MCF 10A (cell line): Measurements from ENCODE around the gene KRTAP5-10. TPM values are rescaled to one million over a fixed set of nuclear protein-coding genes. Genes with fewer than 3 reads are reported as not detected.
"Not testable (repeated sequence)": the region's sequence is repeated elsewhere in the genome, so short reads cannot be mapped to it uniquely, and the experiment has no call there.

Source experiments
- BruUV-seq: library from RNA; stranded (reverse); fragments of 400-500 nt; replicated peaks from 2 replicates; lab custom pipeline; 2021; lab: Mats Ljungman, UMichigan
- CTCF ChIA-PET: fragments of 300-600 bp; sonication (Branson Sonifier 250); formaldehyde crosslinking; extraction: SDS; loops from one replicate; lab custom pipeline; 2021; ENCODE audit warnings: antibody characterized with exemption, inconsistent platforms; lab: Yijun Ruan, JAX
- POLR2A ChIA-PET: fragments of 300-600, 350-650 bp; sonication (Branson Sonifier 250); formaldehyde crosslinking; extraction: SDS; loops from one replicate; lab custom pipeline; 2020; ENCODE audit warnings: antibody characterized with exemption, inconsistent platforms; lab: Yijun Ruan, JAX
- DNase-seq: peaks from one replicate; pipeline ENCODE4 v3.0.0-alpha.2; 2018; ENCODE audit not compliant: unreplicated experiment
- H3K27ac Mint-ChIP-seq: one replicate; pipeline ENCODE4 v1.8.0; 2022; ENCODE audit warnings: mild to moderate bottlenecking, low read depth, mixed read lengths; ENCODE audit not compliant: unreplicated experiment
- H3K27me3 Mint-ChIP-seq: one replicate; pipeline ENCODE4 v1.8.0; 2022; ENCODE audit warnings: mixed read lengths; ENCODE audit not compliant: insufficient read depth, unreplicated experiment
- H3K36me3 Mint-ChIP-seq: one replicate; pipeline ENCODE4 v1.8.0; 2022; ENCODE audit warnings: mild to moderate bottlenecking, moderate library complexity, mixed read lengths; ENCODE audit not compliant: insufficient read depth, unreplicated experiment
- H3K4me1 Mint-ChIP-seq: one replicate; pipeline ENCODE4 v1.8.0; 2022; ENCODE audit warnings: mixed read lengths; ENCODE audit not compliant: insufficient read depth, unreplicated experiment
- H3K4me3 Mint-ChIP-seq: one replicate; pipeline ENCODE4 v1.8.0; 2022; ENCODE audit warnings: mild to moderate bottlenecking, moderate library complexity, mixed read lengths; ENCODE audit not compliant: unreplicated experiment
- H3K9me3 Mint-ChIP-seq: one replicate; pipeline ENCODE4 v1.8.0; 2022; ENCODE audit warnings: mixed read lengths; ENCODE audit not compliant: unreplicated experiment
- CTCF ChIP-seq: fragments of 200-600 bp; IDR thresholded peaks from one replicate; pipeline ENCODE4 v1.8.0; 2022; ENCODE audit warnings: antibody characterized with exemption, mild to moderate bottlenecking; ENCODE audit not compliant: unreplicated experiment
- intact Hi-C: fragments of 100-400 bp; cut with micrococcal nuclease; formaldehyde crosslinking; loops from 2 replicates; pipeline ENCODE4 v1.14.1; 2022
- total RNA-seq: library from RNA; stranded (reverse); gene quantifications from 2 replicates; pipeline ENCODE4 v1.2.3, GENCODE V29; 2022

KRTAP5-10 gene
- total RNA-seq, 1 experiment from 2014 or later, result not detected

- CTCF ChIA-PET, result interaction anchor here (1.3 kb wide), 1 partner anchor 14 kb away, joined by 5 read pairs; no protein-coding TSS in a partner anchor
- DNase-seq, result no peak
- Mint-ChIP-seq H3K27me3 (peaks cover 43% of the 10 kb centered on the region), H3K4me3 (no peak overlapping the region), H3K36me3 (no peaks in the 10 kb centered on the region), H3K9me3 (no peaks in the 10 kb centered on the region), H3K4me1 (no peaks in the 10 kb centered on the region), H3K27ac (no peak overlapping the region)
- BruUV-seq, result no TSS peak
- intact Hi-C loops, result no loop called here
- POLR2A ChIA-PET, result no interaction called here
- no peak for TF ChIP-seq CTCF
These were observed 788 bp downstream of the KRTAP5-10 start for GRCh38 chr11:71566081-71566620.

GRCh38 chr11:71566626-71567599, 1.6 kb downstream of the KRTAP5-10 start:
- POLR2A ChIA-PET, H3K4me1 Mint-ChIP-seq, H3K27ac Mint-ChIP-seq, H3K4me3 Mint-ChIP-seq, BruUV-seq, H3K9me3 Mint-ChIP-seq, H3K36me3 Mint-ChIP-seq, intact Hi-C loops, DNase-seq: not testable (repeated sequence)
- peaks cover 39% of the 10 kb centered on the region for H3K27me3 Mint-ChIP-seq
- CTCF ChIA-PET, result interaction anchor here (1.3 kb wide), 1 partner anchor 13 kb away, joined by 5 read pairs; no protein-coding TSS in a partner anchor

- H3K4me1 Mint-ChIP-seq, H3K9me3 Mint-ChIP-seq, POLR2A ChIA-PET, H3K36me3 Mint-ChIP-seq, H3K4me3 Mint-ChIP-seq, CTCF ChIA-PET, DNase-seq, intact Hi-C loops, BruUV-seq, H3K27ac Mint-ChIP-seq: not testable (repeated sequence)
- H3K27me3 Mint-ChIP-seq, result peaks cover 38% of the 10 kb centered on the region
These were observed 2.3 kb downstream of the KRTAP5-10 start for GRCh38 chr11:71567633-71568032.

GRCh38 chr11:71568704-71569349, 3.5 kb downstream of the KRTAP5-10 start:
- Mint-ChIP-seq H3K27ac (no peak overlapping the region), H3K4me1 (no peaks in the 10 kb centered on the region), H3K4me3 (no peak overlapping the region), H3K9me3 (no peaks in the 10 kb centered on the region), H3K27me3 (peaks cover 26% of the 10 kb centered on the region), H3K36me3 (no peaks in the 10 kb centered on the region)
- no TSS peak for BruUV-seq
- TF ChIP-seq CTCF, result no peak
- no peak for DNase-seq
- intact Hi-C loops, result no loop called here
- ChIA-PET CTCF (interaction anchor here (0.6 to 1.0 kb wide), 2 partner anchors 11 to 1056 kb away, joined by 3 to 4 read pairs; no protein-coding TSS in a partner anchor), POLR2A (no interaction called here)

- H3K4me1 Mint-ChIP-seq, CTCF ChIA-PET, H3K9me3 Mint-ChIP-seq, H3K36me3 Mint-ChIP-seq, H3K4me3 Mint-ChIP-seq, H3K27ac Mint-ChIP-seq, BruUV-seq, intact Hi-C loops, DNase-seq: not testable (repeated sequence)
- POLR2A ChIA-PET, result interaction anchor here (0.6 kb wide), 1 partner anchor 12 kb away, joined by 3 read pairs; no protein-coding TSS in a partner anchor
- H3K27me3 Mint-ChIP-seq, result peaks cover 11% of the 10 kb centered on the region
These were observed 5.9 kb downstream of the KRTAP5-10 start for GRCh38 chr11:71571101-71571850.
